T47D (cell line): ENCODE data around the gene CCDC54.
"Not testable (repeated sequence)": the region's sequence is repeated elsewhere in the genome, so short reads cannot be mapped to it uniquely, and the experiment has no call there.

ENCODE experiments used
- DNase-seq, 2 experiments: peaks; one replicate each; pipeline versions ENCODE4 v3.0.0 to v3.0.0-alpha.2; 2011 to 2012; ENCODE audit warnings: low read depth in 1 of 2, low spot score in 1 of 2
- JUND ChIP-seq: IDR thresholded peaks from 2 replicates; pipeline ENCODE4 v1.6.1; 2012; ENCODE audit warnings: low read depth
- in situ Hi-C: cut with HindIII; loops from 2 replicates; pipeline ENCODE4 v1.10.0; 2016; ENCODE audit warnings: low sequenced_read_pairs, low pct_unique_long_range_greater_than_20kb

The CCDC54 gene

GRCh38 chr3:107377151-107377550 is at the start of gene CCDC54:
Gene CCDC54, plus strand, starts transcription at chr3:107377439. Its CDS starts 149 bp downstream, at chr3:107377588.
- in situ Hi-C loops: no loop called here
- TF ChIP-seq JUND: no peak
- no peak for DNase-seq

GRCh38 chr3:107328069-107328468 is 49.2 kb upstream of the CCDC54 start:
- TF ChIP-seq JUND: no peak
- no peak for DNase-seq
- in situ Hi-C loops: no loop called here

DNA sequence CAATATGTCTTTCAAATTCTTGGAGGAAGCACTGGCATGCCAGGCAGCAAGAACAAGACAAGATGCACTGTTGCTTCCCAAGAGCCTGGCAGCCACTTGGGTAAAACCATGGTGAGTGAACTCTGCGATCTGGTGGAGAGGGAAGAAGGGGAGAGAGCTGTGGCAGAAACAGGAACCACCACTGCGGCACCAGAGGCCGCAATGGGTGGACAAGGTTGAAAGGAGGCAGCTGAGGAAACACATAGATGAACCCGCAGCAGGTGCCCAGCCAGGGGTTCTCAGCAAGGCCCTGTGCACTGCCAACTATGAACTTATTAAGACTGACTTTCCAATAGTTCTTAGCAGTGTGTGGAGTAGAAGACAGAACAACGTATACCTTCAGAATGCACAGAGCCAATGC is 48.2 kb upstream of the CCDC54 start:
- in situ Hi-C loops: no loop called here
- no peak for DNase-seq
- no peak for TF ChIP-seq JUND

- DNase-seq, in situ Hi-C loops: not testable (repeated sequence)
Observed at GRCh38 chr3:107339690-107340089, 37.5 kb upstream of the CCDC54 start.

GRCh38 chr3:107344722-107345121 is 32.5 kb upstream of the CCDC54 start:
- in situ Hi-C loops: no loop called here
- no peak for TF ChIP-seq JUND
- DNase-seq: no peak

GRCh38 chr3:107345822-107346405 is 31.3 kb upstream of the CCDC54 start:
- in situ Hi-C loops: no loop called here
- TF ChIP-seq JUND: no peak
- no peak for DNase-seq

DNA sequence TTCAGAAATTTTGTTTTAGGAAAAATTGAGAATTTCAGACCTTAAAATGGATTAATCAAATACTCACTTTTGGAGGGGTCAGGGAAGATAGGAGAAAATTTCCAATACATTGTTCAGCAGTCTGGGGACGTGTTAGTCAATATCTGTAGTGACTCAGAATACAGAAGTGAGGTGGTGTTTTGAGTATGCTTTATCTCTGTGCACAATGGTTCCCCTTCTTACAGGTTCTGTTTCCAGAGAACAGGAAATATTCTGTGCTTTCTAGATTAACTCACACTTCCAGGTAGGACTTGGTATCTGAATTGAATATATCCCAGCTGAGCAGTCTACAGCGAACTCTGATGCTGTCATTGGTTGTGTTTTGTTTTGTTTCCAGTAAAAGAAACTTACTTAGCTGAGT is 30.7 kb upstream of the CCDC54 start:
- TF ChIP-seq JUND: no peak

GRCh38 chr3:107347751-107348150 is 29.5 kb upstream of the CCDC54 start:
- no peak for DNase-seq
- TF ChIP-seq JUND: no peak
- in situ Hi-C loops: no loop called here

More for the DNA sequence above, 30.7 kb upstream of the CCDC54 start:
- no peak for DNase-seq
- in situ Hi-C loops: no loop called here

GRCh38 chr3:107356706-107357105 is 20.5 kb upstream of the CCDC54 start:
- no peak for TF ChIP-seq JUND
- no peak for DNase-seq
- in situ Hi-C loops: no loop called here

DNA sequence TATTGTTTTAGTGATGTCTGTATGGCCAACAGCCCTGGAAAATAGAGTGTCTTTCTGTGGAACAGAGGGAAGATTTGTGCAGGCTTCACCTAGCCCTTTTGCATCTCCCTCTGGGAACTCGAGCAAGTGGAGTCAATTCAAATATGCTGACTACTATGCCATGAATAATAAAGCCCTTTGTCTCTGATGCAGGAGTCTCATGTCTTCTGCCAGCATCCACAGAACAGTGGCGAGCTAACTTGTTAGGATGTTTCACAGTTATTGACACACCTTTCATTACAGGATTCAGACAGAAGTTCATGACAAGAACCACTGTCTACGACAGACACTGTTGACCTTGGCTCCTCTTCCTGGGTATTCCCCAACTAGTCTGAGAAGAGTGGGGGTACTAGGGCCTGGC is 15.6 kb upstream of the CCDC54 start:
- in situ Hi-C loops: no loop called here
- no peak for TF ChIP-seq JUND
- DNase-seq: no peak

- in situ Hi-C loops: no loop called here
- TF ChIP-seq JUND: no peak
- no peak for DNase-seq
Observed at GRCh38 chr3:107365051-107365450, 12.2 kb upstream of the CCDC54 start.

GRCh38 chr3:107366766-107367165 is 10.5 kb upstream of the CCDC54 start:
- no peak for DNase-seq

DNA sequence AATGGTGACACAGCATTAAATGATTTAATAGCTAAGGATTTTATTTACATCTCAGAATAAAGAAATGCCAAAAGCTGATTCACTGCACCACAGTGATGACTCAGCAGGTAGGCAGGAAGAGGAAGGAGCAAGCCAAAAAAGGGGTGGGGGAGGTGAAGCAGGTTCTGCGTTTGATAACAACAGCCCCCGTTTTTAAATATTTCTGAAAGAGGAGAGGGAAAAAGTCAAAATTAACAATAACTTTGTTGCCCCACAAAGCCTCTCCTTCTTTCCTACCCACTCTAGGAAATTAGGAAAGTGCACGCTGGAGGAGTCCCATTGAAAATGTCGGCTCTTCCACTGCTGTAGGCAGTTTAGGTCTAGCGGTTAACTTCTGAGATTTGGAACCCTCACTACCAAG is 9.9 kb upstream of the CCDC54 start:
- in situ Hi-C loops: no loop called here
- no peak for TF ChIP-seq JUND
- peak in 1 of 2 experiments; percentile 18 for DNase-seq

More at GRCh38 chr3:107366766-107367165, 10.5 kb upstream of the CCDC54 start:
- in situ Hi-C loops: no loop called here
- no peak for TF ChIP-seq JUND

DNA sequence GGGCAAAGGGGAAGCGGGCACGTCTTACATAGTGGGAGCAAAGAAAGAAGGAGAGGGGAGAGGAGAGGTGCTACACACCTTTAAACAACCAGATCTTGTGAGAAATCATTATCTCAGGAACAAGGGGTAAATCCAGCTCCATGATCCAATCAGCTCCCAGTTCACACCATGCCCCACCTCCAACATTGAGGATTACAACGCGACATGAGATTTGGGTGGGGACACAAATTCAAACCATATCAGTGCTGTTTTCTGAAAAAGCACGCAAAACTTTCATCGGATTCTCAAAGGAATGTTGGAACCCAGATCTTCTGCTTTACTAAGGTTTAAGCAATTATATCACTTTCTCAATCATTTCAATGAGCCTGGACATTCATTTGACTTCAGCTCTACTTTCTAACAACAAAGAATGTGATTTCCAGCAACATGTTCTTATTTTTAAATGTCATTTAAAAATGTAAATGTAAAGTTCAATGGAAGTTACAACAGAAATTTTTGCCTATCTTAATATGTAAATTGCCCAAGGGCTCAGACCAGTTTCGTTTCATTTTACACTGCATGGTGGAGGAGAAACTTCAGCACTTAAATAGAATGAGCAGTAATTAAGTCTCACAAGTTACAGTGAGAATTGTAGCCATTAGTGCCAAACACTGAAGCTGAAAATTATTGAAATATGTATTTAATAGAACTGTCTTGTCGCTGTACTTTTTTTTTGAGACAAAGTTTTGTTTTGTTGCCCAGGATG is 8.4 kb upstream of the CCDC54 start:
- in situ Hi-C loops: no loop called here

More for the DNA sequence above, 8.4 kb upstream of the CCDC54 start:
- no peak for DNase-seq
- TF ChIP-seq JUND: no peak
